Measurements from ENCODE around the gene SH3PXD2A.

DNA sequence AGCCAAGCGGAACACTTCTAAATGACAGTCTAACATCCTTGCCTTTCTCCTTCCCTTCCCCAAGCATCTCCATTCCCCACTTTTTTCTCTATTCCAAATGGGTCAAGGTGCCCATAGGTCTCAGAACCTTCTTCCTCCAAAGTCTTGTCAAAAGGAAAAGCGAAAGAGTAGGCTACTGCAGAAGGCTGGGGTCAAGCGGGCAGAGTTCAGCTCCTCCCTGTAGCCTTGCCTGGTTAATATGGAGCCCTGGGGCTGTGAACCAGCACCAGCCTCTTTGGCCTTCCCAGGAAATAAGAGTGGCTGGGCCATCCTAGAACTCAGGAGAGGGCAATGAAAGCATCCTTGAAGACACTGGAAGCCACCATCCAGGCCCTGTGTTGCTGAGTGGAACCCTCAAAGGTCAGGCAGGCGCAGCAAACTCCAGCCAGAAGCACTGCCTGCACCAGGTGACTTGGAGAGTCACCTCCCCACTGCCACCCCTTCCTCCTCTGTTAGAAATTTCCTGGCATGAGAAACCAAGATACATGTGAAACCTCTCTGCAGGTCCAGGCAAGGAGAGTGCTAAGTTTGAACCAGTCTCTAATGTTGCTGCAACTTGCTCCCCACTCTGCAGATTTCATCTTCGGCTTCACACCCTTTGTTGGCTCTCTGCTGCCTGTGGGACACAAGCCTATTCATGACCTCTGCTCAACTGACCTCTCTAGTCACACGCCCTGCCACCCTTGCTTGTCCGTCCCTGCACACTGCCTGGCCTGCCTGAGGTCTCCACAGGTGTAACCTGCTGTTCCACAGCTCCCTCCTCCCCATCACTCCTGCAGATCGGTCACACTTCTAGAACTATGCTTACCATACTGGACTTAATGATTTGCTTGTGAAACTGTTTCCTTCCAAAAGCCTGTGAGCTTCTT, 74.9 kb downstream of the SH3PXD2A start:
- TF ChIP-seq, protein P1, sequence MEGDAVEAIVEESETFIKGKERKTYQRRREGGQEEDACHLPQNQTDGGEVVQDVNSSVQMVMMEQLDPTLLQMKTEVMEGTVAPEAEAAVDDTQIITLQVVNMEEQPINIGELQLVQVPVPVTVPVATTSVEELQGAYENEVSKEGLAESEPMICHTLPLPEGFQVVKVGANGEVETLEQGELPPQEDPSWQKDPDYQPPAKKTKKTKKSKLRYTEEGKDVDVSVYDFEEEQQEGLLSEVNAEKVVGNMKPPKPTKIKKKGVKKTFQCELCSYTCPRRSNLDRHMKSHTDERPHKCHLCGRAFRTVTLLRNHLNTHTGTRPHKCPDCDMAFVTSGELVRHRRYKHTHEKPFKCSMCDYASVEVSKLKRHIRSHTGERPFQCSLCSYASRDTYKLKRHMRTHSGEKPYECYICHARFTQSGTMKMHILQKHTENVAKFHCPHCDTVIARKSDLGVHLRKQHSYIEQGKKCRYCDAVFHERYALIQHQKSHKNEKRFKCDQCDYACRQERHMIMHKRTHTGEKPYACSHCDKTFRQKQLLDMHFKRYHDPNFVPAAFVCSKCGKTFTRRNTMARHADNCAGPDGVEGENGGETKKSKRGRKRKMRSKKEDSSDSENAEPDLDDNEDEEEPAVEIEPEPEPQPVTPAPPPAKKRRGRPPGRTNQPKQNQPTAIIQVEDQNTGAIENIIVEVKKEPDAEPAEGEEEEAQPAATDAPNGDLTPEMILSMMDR (conservative IDR thresholded peaks at IDR 0.05), result no peak
- TF ChIP-seq ZFX (IDR thresholded peaks at IDR 0.05), result no peak

Measured in C4-2B (cell line).